Right hindlimb (tissue), 1 donor: Measurements from ENCODE around the gene SNTB2.
"Not testable (repeated sequence)": the region's sequence is repeated elsewhere in the genome, so short reads cannot be mapped to it uniquely, and the experiment has no call there.

Experiments
- DNase-seq: peaks from one replicate; pipeline ENCODE4 v3.0.0-alpha.2; 2018

SNTB2 gene

GRCh38 chr16:69186642-69187445 lies at the start of gene SNTB2:
Gene SNTB2, plus strand, starts transcription at chr16:69187164. Its CDS starts 3 bp downstream, at chr16:69187167.
- peak; percentile 94 for DNase-seq

- DNase-seq, result no peak
Observed at GRCh38 chr16:69138608-69139007, 48.4 kb upstream of the SNTB2 start.

- DNase-seq, result not testable (repeated sequence)
Observed at GRCh38 chr16:69139464-69139863, 47.5 kb upstream of the SNTB2 start.

- no peak for DNase-seq
Observed at GRCh38 chr16:69141014-69141413, 46.0 kb upstream of the SNTB2 start.

GRCh38 chr16:69141936-69142335 lies 45.0 kb upstream of the SNTB2 start:
- DNase-seq, result no peak

- no peak for DNase-seq
Observed at GRCh38 chr16:69143116-69143515, 43.8 kb upstream of the SNTB2 start.

GRCh38 chr16:69145658-69146057 lies 41.3 kb upstream of the SNTB2 start:
- DNase-seq, result no peak

- DNase-seq, result not testable (repeated sequence)
Observed at GRCh38 chr16:69149621-69150020, 37.3 kb upstream of the SNTB2 start.

- DNase-seq, result peak; percentile 65
Observed at GRCh38 chr16:69150146-69150865, 36.7 kb upstream of the SNTB2 start.

- no peak for DNase-seq
Observed at GRCh38 chr16:69157196-69157595, 29.8 kb upstream of the SNTB2 start.

GRCh38 chr16:69160192-69160591 lies 26.8 kb upstream of the SNTB2 start:
- no peak for DNase-seq

GRCh38 chr16:69165584-69165983 lies 21.4 kb upstream of the SNTB2 start:
- DNase-seq, result no peak

- DNase-seq, result no peak
Observed at GRCh38 chr16:69166221-69166833, 20.6 kb upstream of the SNTB2 start.

- DNase-seq, result no peak
Observed at GRCh38 chr16:69166946-69167930, 19.7 kb upstream of the SNTB2 start.

GRCh38 chr16:69169051-69169450 lies 17.9 kb upstream of the SNTB2 start:
- no peak for DNase-seq

GRCh38 chr16:69169607-69170352 lies 17.2 kb upstream of the SNTB2 start:
- DNase-seq, result no peak

GRCh38 chr16:69171325-69172084 lies 15.5 kb upstream of the SNTB2 start:
- DNase-seq, result peak; percentile 39

GRCh38 chr16:69176033-69176800 lies 10.7 kb upstream of the SNTB2 start:
- DNase-seq, result peak; percentile 30

GRCh38 chr16:69179328-69180010 lies 7.5 kb upstream of the SNTB2 start:
- DNase-seq, result peak; percentile 73

GRCh38 chr16:69180011-69180338 lies 7.0 kb upstream of the SNTB2 start:
- no peak for DNase-seq
